MM.1S (cell line): Measurements from ENCODE around the gene TMEM208.

ENCODE experiments used
- DNase-seq: peaks from one replicate; pipeline ENCODE4 v3.0.0-alpha.2; 2015
- H2AFZ ChIP-seq: fragments of 300-600 bp; sonication (generic); 2 replicates; pipeline ENCODE4 v1.6.0; 2016; ENCODE audit warnings: antibody characterized with exemption, low read length
- H3F3A ChIP-seq: fragments of 300-600 bp; sonication (generic); 2 replicates; pipeline ENCODE4 v1.6.1; 2016; ENCODE audit warnings: mild to moderate bottlenecking, antibody characterized with exemption, low read length, moderate library complexity, mixed read lengths; ENCODE audit not compliant: insufficient read depth
- H3K27ac ChIP-seq: fragments of 300-600 bp; sonication (generic); 2 replicates; pipeline ENCODE4 v1.5.1; 2016; ENCODE audit warnings: mild to moderate bottlenecking, low read length
- H3K27me3 ChIP-seq: fragments of 300-600 bp; sonication (generic); replicated peaks from 2 replicates; pipeline ENCODE4 v1.6.0; 2016; ENCODE audit warnings: low read length; ENCODE audit not compliant: insufficient read depth
- H3K36me3 ChIP-seq: fragments of 300-600 bp; sonication (generic); replicated peaks from 2 replicates; pipeline ENCODE4 v1.6.1; 2016; ENCODE audit warnings: mild to moderate bottlenecking, low read length, mixed read lengths; ENCODE audit not compliant: insufficient read depth
- H3K4me1 ChIP-seq: fragments of 300-600 bp; sonication (generic); 2 replicates; pipeline ENCODE4 v1.6.1; 2016; ENCODE audit warnings: low read length, mixed read lengths
- H3K4me2 ChIP-seq: fragments of 300-600 bp; sonication (generic); 2 replicates; pipeline ENCODE4 v1.6.0; 2016; ENCODE audit warnings: low read depth, low read length
- H3K4me3 ChIP-seq: fragments of 300-600 bp; sonication (generic); 2 replicates; pipeline ENCODE4 v1.5.1; 2016; ENCODE audit warnings: low read length, mixed read lengths
- H3K79me2 ChIP-seq: fragments of 300-600 bp; sonication (generic); 2 replicates; pipeline ENCODE4 v1.6.1; 2016; ENCODE audit warnings: mixed run types, low read length, mixed read lengths
- H3K9ac ChIP-seq: fragments of 300-600 bp; sonication (generic); 2 replicates; pipeline ENCODE4 v1.6.1; 2016; ENCODE audit warnings: low read length, mixed read lengths
- H3K9me2 ChIP-seq: fragments of 300-600 bp; sonication (generic); replicated peaks from 2 replicates; pipeline ENCODE4 v1.6.1; 2016; ENCODE audit warnings: mild to moderate bottlenecking, low read length, mixed read lengths; ENCODE audit not compliant: insufficient read depth
- H3K9me3 ChIP-seq: fragments of 300-600 bp; sonication (generic); replicated peaks from 2 replicates; pipeline ENCODE4 v1.6.1; 2016; ENCODE audit warnings: mild to moderate bottlenecking, low read length, mixed read lengths; ENCODE audit not compliant: insufficient read depth
- H4K20me1 ChIP-seq: fragments of 300-600 bp; sonication (generic); 2 replicates; pipeline ENCODE4 v1.6.1; 2016; ENCODE audit warnings: mild to moderate bottlenecking, low read length, moderate library complexity, mixed read lengths; ENCODE audit not compliant: insufficient read depth
- EZH2 ChIP-seq: fragments of 300-600 bp; sonication (generic); optimal IDR thresholded peaks from 2 replicates; pipeline ENCODE3; 2017; ENCODE audit warnings: low read depth, mild to moderate bottlenecking, antibody characterized with exemption, low read length, mixed read lengths
- EZH2phosphoT487 ChIP-seq: fragments of 300-600 bp; sonication (generic); IDR thresholded peaks from 2 replicates; pipeline ENCODE4 v1.6.1; 2018; ENCODE audit warnings: antibody characterized with exemption, low read length
- TF ChIP-seq, protein P1 (sequence below): fragments of 300-600 bp; sonication (generic); IDR thresholded peaks from 2 replicates; pipeline ENCODE4 v1.5.1; 2016; ENCODE audit warnings: antibody characterized with exemption, low read length, mixed read lengths

Gene TMEM208

DNA sequence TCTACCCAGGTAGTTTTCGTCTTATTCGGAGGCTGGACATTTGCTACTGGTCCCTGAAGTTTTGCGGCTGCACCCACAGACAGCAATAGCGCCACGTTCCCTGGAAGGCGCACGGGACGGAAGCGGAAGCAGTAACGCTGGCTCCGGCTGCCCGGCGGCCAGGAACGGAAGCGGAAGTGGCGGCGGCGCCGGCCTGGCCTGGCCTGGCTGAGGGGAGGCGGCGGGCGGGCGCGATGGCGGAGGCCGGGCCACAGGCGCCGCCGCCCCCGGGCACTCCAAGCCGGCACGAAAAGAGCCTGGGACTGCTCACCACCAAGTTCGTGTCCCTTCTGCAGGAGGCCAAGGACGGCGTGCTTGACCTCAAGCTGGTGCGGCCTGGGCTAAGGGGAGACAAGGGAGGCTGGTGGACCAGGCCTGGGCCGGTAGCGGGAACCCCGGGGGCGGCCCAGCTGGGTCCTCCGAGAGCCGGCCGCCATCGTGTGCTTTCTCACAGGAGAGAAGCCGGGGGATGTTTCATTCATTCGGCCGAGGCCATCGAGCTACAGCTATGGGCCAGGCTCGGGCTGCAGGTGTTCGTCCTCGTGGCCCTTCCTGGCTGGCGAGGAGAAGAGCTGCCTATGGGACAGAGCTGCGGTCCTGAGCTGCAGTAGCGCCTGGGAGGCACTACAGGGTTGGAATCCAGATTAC is 34.8 kb upstream of the TMEM208 start, which contains the start of gene E2F4:
TSS of gene E2F4 (plus strand) at position 161 of the 687 bp plus-strand sequence. CDS start at position 234, 73 bp downstream.
- no peaks in the 10 kb centered on the region for H3K9me2 ChIP-seq
- H3K27me3 ChIP-seq: no peaks in the 10 kb centered on the region; the same call in 1 of the 2 replicates
- peak within 1 kb of the TSS; percentile 97 for H3K4me2 ChIP-seq
- no peaks in the 10 kb centered on the region for H4K20me1 ChIP-seq
- no peaks in the 10 kb centered on the region for H3F3A ChIP-seq
- H3K4me1 ChIP-seq: peaks cover 9% of the 10 kb centered on the region; the same call in 1 of the 2 replicates
- peak within 1 kb of the TSS; percentile 54 for H2AFZ ChIP-seq
- H3K36me3 ChIP-seq: peaks cover 16% of the 10 kb centered on the region; the same call in 1 of the 2 replicates
- DNase-seq: peak; percentile 94
- H3K79me2 ChIP-seq: peaks cover 43% of the 10 kb centered on the region
- H3K4me3 ChIP-seq: peak within 1 kb of the TSS; percentile 99
- no peaks in the 10 kb centered on the region for H3K9me3 ChIP-seq
- TF ChIP-seq EZH2phosphoT487: no peak
- H3K9ac ChIP-seq: peak within 1 kb of the TSS; percentile 94
- peak within 1 kb of the TSS; percentile 23; the same call in 1 of the 2 replicates for H3K27ac ChIP-seq

DNA sequence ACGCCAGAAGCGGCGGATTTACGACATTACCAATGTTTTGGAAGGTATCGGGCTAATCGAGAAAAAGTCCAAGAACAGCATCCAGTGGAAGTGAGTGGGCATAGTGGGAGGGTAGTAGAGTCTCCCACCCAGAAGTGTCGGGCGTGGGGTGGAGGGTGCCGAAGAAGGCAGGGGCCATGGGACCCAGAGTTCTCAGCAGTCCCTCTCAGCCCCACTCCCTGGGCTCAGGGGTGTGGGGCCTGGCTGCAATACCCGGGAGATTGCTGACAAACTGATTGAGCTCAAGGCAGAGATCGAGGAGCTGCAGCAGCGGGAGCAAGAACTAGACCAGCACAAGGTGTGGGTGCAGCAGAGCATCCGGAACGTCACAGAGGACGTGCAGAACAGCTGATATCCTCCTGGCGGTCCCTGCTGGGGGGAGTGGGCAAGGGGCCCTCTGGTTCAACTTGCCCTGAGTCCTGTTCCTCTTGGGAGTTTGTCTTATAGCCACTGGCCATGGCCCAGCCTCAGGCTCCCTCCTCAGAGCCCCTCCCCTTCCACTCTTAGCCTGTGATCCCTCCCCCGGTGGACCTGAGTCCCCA is 34.1 kb upstream of the TMEM208 start:
- Histone ChIP-seq H3K36me3 (peaks cover 16% of the 10 kb centered on the region; the same call in 1 of the 2 replicates), H3K9ac (peak overlapping the region; percentile 94), H3F3A (no peaks in the 10 kb centered on the region), H3K79me2 (peaks cover 48% of the 10 kb centered on the region), H2AFZ (no peak overlapping the region), H3K4me1 (peaks cover 9% of the 10 kb centered on the region; the same call in 1 of the 2 replicates), H3K9me2 (no peaks in the 10 kb centered on the region), H3K9me3 (no peaks in the 10 kb centered on the region), H3K4me2 (peak overlapping the region; percentile 97), H3K27me3 (no peaks in the 10 kb centered on the region), H3K27ac (peak overlapping the region; percentile 23; the same call in 1 of the 2 replicates), H3K4me3 (peak overlapping the region; percentile 99), H4K20me1 (no peaks in the 10 kb centered on the region)
- TF ChIP-seq, protein P1, sequence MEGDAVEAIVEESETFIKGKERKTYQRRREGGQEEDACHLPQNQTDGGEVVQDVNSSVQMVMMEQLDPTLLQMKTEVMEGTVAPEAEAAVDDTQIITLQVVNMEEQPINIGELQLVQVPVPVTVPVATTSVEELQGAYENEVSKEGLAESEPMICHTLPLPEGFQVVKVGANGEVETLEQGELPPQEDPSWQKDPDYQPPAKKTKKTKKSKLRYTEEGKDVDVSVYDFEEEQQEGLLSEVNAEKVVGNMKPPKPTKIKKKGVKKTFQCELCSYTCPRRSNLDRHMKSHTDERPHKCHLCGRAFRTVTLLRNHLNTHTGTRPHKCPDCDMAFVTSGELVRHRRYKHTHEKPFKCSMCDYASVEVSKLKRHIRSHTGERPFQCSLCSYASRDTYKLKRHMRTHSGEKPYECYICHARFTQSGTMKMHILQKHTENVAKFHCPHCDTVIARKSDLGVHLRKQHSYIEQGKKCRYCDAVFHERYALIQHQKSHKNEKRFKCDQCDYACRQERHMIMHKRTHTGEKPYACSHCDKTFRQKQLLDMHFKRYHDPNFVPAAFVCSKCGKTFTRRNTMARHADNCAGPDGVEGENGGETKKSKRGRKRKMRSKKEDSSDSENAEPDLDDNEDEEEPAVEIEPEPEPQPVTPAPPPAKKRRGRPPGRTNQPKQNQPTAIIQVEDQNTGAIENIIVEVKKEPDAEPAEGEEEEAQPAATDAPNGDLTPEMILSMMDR: no peak
- no peak for TF ChIP-seq EZH2phosphoT487
- no peak for TF ChIP-seq EZH2
- DNase-seq: no peak

- TF ChIP-seq, protein P1: no peak
- TF ChIP-seq EZH2 (no peak), EZH2phosphoT487 (no peak)
- Histone ChIP-seq H3F3A (no peaks in the 10 kb centered on the region), H3K9ac (peak overlapping the region; percentile 94; the same call in 1 of the 2 replicates), H3K4me1 (peaks cover 9% of the 10 kb centered on the region; the same call in 1 of the 2 replicates), H3K9me3 (no peaks in the 10 kb centered on the region), H3K27ac (no peak overlapping the region), H2AFZ (no peak overlapping the region), H3K36me3 (peaks cover 16% of the 10 kb centered on the region; the same call in 1 of the 2 replicates), H4K20me1 (no peaks in the 10 kb centered on the region), H3K9me2 (no peaks in the 10 kb centered on the region), H3K4me3 (peak overlapping the region; percentile 99; the same call in 1 of the 2 replicates), H3K27me3 (no peaks in the 10 kb centered on the region), H3K4me2 (peak overlapping the region; percentile 97; the same call in 1 of the 2 replicates), H3K79me2 (peaks cover 48% of the 10 kb centered on the region)
- DNase-seq: no peak
Measured at GRCh38 chr16:67193536-67193935, 33.4 kb upstream of the TMEM208 start.
